ENCODE results near the gene SEMA5B.
A peak's percentile ranks its signal among the peaks of the same experiment; 100 is the strongest.

SEMA5B gene

DNA sequence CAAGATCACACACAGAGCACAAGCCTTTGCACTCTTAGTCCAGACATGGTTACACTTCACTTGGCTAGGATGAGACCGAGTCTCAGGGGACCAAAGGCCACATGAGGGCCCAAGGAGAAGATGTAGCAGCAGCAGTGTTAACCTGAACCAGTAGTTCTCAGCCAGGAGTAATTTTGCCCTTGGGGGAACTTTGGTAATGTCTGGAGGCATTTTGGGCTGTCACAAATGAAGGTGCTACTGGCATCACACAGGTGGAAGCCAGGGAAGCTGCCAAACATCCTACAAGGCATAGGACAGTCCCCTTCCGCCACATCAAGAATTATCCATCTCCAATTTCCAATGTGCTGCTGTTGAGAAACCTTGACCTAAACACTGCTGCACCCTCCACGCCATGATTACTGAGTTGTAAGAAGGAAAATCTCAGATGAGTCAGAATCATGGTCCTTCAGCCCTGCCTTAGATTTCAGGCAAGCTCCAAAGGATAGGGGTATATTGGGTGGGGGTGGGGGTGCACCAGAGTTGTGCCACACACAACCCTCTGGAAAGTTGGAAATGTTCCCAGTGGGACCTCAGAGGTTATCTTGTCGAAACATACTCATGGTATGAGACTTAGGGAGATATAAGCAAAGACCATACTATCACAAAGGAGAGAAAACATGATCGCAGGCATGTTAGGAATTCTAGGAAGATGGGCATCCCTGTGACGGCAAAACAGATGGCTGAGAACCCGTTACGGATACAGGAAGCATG, 36.2 kb downstream of the SEMA5B start:
- no peak for DNase-seq

GRCh38 chr3:122989856-122990575, 37.5 kb downstream of the SEMA5B start:
- no peak for DNase-seq

GRCh38 chr3:122988508-122988907, 39.1 kb downstream of the SEMA5B start:
- no peak for DNase-seq

DNA sequence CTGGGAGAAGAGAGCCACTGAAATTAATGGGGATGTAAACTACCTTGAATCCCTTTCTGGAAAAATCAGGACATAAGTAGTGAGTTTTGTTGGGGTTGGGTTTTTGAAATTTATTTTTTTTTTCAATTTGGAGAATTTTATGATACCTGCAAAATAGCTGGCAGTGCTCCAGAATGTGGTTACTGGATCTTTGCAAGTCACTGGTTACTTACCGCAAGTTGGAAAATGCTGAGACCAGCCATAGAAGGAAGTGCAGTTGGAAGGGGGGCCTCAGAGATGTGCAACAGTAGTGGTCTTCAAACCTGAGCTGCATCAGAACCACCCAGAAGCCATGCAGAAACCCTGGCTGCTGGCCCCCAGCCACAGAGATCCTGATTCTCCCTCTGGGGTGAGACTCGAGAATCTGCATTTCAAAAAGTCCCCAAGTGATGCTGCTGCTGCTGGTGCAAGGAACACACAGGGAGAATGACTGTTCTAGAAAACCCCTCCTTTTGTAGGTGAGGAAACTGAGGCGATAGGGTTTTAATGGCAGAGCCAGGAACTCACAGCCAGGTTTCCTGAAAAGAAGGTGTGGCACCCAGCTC, 39.7 kb downstream of the SEMA5B start:
- DNase-seq, result no peak

DNA sequence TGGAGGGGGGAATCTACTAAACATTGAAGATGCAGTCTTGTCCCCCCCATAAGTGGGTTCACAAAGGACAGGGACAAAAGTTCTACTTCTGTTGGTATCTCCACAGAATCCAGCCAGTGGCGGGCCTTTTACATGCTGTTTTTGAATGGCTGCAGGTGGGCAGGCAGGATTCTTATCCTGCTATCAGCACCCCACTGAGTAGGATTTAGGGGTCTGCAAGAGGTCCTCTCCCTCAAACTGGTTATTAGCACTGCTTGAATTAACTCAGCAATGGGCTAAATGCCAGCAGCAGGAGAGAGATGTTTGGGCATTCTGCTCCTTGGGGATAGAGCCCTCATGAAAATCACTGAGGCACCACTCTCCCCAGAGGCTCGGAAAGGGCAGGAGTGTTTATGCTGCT, 40.3 kb downstream of the SEMA5B start:
- DNase-seq, result no peak

- no peak for DNase-seq
Measured at GRCh38 chr3:122986693-122987179, 40.8 kb downstream of the SEMA5B start.

DNA sequence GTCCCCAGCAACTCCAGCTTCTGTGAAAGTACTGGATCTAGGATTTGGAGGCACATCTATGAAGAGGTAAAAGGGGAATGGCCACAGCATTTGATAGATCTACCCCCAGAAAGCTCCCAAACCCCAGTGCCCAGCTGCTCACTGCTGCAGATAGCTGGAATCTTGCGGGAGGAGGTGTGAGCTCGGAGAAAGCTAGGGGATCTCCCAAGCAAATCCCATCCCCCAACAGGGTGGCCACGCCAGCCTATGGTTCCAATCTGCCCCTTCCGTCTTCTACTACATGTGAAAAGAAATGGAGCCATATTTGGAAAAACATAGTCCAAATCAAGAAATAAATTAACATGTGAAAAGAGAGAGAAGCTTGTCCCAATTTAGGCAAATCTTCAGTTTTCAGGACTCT, 42.0 kb downstream of the SEMA5B start:
- DNase-seq, result no peak

DNA sequence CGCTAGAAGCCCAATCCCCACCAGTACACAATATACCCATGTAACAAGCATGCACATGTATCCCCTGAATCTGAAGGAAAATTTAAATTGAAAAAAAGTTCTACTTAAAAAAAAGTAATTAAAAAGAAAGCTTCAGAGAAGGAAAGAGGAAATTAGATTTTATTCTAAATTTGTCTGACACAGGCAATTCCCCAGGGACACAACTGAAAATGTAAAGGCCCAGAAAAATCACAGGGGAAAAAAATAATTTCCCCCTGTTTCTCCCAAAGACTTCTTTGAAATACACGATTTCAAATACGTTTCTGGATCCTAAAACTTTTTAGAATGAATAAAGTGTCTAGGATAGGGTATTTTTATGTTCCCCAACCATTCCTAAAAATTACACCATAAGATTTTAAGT, 42.9 kb downstream of the SEMA5B start:
- no peak for DNase-seq

DNA sequence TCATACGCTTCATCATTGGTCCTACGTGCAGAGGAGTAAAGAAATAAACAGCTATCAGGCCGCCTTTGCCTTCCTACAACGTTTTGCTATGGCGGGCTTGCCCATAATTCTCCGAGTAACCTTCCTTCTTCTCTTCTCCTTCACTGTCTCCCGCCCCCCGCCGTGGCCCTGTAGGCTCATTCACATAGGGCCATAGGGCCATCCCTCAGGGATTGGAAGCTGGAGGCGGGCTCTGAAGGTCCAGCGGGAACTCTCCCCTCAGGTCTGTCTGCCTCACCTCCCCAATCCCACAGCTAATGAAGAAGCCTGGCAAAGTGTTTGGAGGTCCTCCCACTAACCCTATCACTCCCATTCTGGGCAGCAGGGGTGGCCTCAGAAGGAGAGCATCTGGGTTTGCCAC, 43.6 kb downstream of the SEMA5B start:
- no peak for DNase-seq

- no peak for DNase-seq
Measured at GRCh38 chr3:122982216-122983185, 45.1 kb downstream of the SEMA5B start.

- no peak for DNase-seq
Measured at GRCh38 chr3:122979211-122979610, 48.4 kb downstream of the SEMA5B start.

GRCh38 chr3:122978569-122978968, 49.0 kb downstream of the SEMA5B start:
- DNase-seq, result no peak

DNA sequence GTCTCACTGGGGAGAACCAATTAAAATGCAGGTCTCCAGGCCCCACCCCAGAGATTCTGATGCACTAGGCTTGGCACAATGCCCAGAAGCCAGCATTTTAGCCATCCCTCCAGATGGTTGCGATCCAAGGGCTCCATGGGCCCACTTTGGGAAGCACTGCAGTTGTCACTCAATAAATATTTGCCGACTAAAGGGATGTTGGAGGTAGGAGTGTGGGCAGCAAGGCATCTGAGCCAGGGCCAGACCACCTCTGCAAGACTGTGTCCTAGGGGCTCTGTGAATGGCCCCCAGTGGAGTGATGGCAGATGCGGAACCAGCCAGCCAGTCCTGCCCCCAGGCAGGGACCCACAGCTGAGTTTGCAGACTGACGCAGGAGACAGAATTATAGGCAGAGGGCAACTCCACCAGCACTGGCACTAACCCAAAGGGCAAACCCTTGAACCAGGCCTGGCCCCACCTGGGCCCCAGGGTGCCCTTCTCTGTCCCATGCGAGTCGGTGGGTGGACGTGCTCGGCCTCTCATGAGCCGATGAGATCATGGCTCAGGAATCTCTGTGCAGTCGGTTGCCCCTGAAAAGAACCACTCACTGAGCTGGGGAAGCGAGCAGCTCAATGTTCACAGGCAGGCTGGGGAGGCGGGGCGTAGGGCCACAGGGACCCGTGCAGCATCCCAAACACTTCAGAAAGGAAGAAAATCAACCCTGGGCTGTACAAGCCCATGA, 49.7 kb downstream of the SEMA5B start:
- peak; percentile 80 for DNase-seq

DNA sequence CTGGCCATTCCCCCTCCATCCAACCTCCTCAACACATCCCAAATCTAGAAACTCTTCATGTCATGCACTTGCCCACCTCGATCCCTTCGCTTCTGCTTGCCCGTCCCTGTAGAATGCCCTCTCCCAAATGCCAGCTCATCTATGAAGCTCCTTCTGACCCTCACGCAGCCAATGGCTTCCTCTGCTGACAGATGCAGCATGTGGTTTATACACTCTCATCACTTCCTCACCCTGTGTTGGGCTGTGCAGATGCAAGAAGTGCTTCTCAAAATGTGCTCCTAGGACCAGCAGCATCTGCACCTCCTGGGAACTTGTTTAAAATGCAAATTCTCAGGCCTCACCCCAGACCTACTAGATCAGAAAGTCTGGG, 51.7 kb downstream of the SEMA5B start:
- DNase-seq, result no peak

DNA sequence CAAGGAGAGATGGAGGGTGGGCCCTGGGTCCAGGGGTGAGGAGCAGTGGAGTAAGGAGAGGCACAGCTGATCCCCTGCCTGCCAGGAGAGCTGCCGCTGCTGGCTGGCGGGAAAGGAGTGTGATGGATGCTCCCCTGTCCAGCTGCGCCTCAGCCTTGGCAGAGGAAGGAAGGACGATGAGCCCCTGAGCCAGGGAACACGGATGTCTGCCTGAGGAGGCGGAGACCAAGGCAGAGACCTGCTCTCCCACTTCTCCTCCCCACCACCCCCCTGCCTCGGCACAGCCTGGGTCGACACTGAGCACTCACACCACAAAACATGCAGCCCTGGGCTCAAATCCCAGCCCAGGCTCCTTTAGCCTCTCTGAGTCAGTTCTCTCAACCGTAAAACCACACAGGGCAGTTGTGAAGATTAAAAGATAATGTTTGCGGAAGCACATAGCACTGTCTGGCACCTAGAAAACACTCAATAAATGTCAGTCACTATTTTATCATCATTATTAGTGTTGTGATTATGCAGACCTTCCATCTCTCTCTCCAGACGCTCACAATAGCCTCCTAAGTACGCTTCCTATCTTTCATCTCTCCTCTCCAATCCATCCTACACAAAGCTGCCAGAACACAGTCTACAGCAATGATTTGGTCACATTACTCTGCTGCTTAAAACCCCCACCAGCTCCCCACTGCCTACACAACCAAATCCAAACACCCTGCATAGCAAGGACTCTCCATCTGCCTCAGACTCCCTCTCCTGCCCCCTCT, 52.2 kb downstream of the SEMA5B start:
- no peak for DNase-seq

- no peak for DNase-seq
Measured at GRCh38 chr3:122974764-122975162, 52.8 kb downstream of the SEMA5B start.

- DNase-seq, result peak; percentile 78
Measured at GRCh38 chr3:122973893-122974615, 53.5 kb downstream of the SEMA5B start.

- no peak for DNase-seq
Measured at GRCh38 chr3:122972141-122972540, 55.4 kb downstream of the SEMA5B start.

DNA sequence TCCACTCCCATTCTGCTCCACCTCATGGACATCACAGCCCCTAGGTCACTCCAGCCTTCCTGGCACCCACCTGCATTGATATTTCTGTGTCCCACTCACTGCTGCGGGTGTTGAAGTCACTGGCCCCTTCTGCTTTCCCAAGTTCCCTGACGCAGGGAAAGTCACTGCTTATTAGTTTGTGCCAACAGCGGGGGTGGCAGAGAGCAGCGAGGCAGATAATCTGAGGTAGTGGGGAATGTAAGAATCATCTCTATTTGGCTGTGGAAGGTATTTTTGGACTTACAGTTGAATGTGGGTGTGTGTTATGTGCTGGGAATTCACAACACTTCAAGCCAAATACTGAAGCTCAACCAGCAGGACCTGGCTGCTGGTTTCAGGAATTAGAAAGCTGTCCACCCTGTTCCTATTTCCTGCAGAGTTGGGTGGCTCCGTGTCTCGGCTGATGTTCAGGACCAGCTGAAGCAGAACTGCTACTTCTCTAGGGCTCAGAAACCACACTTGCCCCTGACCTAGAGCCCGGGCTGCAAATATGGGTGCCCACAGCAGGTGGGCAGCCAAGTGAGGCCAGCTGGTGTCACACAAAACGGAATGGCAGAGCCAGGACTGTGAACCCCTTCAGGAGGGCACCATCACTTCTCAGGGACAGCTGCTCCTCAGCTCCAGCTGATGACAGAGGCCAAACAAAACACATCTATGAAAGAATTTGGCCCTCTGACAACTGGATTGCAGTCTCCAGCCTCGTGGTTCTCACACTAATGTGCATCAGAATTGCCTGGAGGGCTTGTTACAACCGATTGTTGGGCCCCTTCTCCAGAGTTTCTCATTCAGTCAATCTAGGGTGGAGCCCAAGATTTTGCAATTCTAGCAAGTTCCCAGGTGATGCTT, 57.7 kb downstream of the SEMA5B start:
- peak; percentile 72 for DNase-seq

- DNase-seq, result no peak
Measured at GRCh38 chr3:122967765-122968164, 59.8 kb downstream of the SEMA5B start.

All from NCI-H1694 treated with DMSO at 0.1 percent for 48 hours (cell line).